GM13976 (cell line): ENCODE measurements around the gene OXTR.

Source experiments
- DNase-seq: peaks from one replicate; pipeline ENCODE4 v3.0.0; 2012; ENCODE audit warnings: low spot score
- in situ Hi-C: fragments of 300-500 bp; cut with MboI; formaldehyde crosslinking; loops from one replicate; pipeline ENCODE4 v1.12.0; 2022; ENCODE audit warnings: low sequenced_read_pairs, mixed read lengths, inconsistent platforms; ENCODE audit not compliant: unreplicated experiment
- TF ChIP-seq, protein P1 (sequence below): IDR thresholded peaks from 2 replicates; pipeline ENCODE4 v1.5.1; 2012; ENCODE audit warnings: borderline replicate concordance, mild to moderate bottlenecking; ENCODE audit not compliant: insufficient read depth; ENCODE audit errors: extremely low read depth, missing control alignments, control extremely low read depth

The OXTR gene

DNA sequence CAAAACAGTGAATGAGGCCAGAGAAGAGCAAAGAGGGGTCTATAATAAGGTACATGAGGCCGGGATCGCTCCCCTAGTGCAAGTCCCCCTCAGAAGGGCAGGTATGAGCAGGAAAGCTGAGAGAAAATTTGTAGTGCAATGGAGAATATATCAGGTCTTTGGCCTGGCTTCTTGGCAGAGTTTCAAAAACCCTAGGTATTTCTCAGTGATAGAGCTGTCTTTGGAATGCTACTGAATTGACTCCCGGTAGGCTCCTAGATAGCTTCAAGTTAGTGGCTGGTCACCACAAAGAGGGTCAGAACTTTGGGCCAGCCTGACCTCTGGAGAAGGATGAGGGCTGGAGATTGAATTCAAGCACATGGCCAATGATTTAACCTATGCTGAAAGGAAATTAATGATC is 30.6 kb upstream of the OXTR start:
- in situ Hi-C loops = no loop called here
- DNase-seq = no peak
- TF ChIP-seq, protein P1, sequence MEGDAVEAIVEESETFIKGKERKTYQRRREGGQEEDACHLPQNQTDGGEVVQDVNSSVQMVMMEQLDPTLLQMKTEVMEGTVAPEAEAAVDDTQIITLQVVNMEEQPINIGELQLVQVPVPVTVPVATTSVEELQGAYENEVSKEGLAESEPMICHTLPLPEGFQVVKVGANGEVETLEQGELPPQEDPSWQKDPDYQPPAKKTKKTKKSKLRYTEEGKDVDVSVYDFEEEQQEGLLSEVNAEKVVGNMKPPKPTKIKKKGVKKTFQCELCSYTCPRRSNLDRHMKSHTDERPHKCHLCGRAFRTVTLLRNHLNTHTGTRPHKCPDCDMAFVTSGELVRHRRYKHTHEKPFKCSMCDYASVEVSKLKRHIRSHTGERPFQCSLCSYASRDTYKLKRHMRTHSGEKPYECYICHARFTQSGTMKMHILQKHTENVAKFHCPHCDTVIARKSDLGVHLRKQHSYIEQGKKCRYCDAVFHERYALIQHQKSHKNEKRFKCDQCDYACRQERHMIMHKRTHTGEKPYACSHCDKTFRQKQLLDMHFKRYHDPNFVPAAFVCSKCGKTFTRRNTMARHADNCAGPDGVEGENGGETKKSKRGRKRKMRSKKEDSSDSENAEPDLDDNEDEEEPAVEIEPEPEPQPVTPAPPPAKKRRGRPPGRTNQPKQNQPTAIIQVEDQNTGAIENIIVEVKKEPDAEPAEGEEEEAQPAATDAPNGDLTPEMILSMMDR = no peak

DNA sequence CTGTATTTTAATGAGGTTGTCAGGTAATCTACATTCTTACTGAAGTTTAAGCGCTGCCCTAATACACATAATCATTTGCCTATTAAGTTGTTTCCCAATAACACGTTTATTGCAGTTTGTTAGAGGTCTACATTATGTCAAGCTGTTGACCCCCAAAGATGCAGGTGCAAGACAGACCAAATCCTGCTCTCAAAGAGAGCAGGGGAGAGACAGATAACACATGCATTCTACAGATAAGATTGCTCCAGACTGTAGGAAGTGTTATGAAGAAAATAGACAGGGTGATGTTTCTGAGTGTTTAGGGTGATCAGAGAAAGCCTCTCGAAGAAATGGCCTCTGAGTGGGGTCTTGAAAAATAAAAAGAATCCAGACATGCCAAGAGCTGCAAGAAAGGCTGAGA is 24.8 kb upstream of the OXTR start:
- DNase-seq = no peak
- in situ Hi-C loops = no loop called here
- TF ChIP-seq, protein P1 = no peak

DNA sequence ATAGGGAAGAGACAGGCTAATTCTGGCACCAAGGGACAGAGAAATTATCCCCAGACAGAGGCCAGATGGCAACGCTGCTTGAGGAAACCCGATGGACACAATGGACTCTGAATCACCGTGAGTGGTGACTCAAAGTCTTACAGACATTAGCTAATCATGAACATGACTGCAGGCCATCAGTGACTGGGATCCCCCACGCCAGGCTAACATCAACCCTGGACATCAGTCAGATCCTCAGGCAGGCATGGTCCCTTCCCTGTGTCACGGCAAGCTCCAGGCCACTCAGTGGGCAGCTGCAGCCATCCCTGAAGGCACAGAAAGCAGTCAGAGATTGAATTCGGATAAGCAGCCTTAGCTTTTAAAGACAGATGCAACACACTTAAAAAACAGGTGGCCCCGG is 23.8 kb upstream of the OXTR start:
- TF ChIP-seq, protein P1 = no peak
- DNase-seq = no peak
- in situ Hi-C loops = no loop called here

DNA sequence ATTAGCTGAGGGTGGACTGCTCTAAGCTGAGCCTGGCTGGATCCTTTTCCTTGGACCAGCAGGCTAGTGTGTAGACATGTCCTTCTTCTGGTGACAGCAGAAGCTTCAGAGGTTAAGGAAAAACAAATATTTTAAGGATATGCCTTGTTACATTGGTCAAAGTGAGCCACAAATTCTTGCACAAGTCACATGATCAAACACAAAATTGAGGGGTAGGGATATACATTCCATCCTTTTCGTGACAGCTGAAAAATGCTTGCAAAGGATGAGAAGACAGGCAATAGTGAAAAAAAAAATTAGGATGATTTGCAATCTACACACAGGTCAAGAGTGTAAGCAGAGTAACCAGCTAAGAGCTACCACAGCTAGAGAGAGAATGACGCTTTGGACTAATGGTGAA is 21.1 kb upstream of the OXTR start:
- TF ChIP-seq, protein P1 = no peak
- no peak for DNase-seq
- in situ Hi-C loops = no loop called here

DNA sequence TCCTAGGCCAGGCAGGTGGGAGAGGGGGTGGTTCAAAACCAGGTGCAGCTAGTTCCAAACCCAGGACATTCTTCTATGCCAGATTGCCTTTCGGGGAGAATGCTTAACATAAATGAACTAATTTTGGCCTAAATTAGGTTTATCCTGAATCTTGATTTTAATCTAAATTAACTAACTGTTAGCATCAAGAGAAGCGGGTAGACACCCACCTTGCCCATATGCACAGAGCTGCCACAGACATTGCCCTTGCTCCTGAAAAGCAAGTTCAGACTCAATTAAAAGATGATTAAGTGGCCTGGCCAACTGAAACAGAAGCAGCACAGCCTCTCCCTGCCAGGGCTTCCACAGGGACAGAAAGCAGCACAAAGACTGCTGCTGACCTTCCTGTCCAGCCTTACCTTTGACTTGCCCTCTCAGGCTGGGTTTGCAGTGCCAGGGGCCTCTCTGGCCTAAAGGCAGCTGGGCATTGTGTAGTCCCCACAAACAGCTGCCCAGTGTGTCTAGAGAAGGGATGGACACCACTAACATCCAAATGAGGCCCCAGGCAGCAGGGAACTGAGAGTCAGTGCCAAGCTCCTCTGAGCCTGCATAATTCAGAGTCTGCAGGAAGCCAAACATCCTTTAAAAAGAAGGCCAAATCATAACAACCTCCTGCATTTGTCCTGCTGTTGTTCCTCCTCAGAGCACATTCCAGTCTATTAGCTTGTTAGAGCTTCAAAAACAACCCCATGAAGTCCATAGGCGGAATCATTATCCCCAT is 15.4 kb upstream of the OXTR start:
- DNase-seq = no peak
- in situ Hi-C loops = no loop called here
- TF ChIP-seq, protein P1 = no peak

DNA sequence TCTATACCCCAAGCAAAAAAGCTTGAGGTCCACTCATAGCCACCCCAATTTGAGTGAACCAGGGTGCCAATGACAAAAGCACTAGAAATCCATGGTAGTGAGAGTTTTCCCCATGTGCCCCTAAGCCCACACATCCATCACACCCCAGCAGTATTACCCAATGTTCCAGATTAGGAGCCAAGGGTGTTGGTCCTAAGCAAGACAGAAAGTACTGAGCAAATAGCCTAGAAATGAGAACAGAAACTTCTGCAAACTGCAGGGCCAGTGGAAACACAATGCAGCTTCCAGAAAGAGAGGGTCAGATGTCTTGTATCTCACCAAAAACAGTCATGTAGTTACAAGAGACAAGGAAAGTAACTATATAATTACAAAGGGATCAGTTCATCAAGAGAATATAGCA is 10.9 kb upstream of the OXTR start:
- in situ Hi-C loops = no loop called here
- TF ChIP-seq, protein P1 = no peak

DNA sequence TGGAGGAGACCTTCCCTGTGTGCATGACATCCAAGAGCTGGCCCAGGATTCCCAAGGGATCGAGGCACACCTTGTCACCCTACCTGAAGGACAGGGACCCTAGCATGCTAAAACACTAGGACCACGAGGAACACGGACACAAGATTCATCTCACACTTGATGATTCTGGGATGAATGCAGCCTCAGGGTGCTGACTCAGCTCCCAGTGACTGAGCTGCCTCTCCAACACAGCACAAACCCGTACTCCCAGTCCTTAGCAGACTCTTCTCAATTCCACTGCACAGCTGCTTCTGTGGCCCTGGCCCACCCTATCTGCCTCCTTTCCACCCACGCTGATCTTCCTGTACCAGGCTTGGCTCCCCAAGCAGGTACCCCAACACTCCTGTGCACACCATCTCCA is 9.1 kb upstream of the OXTR start:
- in situ Hi-C loops = no loop called here
- DNase-seq = no peak
- TF ChIP-seq, protein P1 = no peak

More for the DNA sequence above, 10.9 kb upstream of the OXTR start:
- peak; percentile 24 for DNase-seq
